ENCODE data around the gene ARHGDIG. TPM values are rescaled to one million over a fixed set of nuclear protein-coding genes. Genes with fewer than 3 reads are reported as not detected.

ARHGDIG gene
- total RNA-seq, 2 donors from 2014 or later: 1.8 to 20.0 TPM

DNA sequence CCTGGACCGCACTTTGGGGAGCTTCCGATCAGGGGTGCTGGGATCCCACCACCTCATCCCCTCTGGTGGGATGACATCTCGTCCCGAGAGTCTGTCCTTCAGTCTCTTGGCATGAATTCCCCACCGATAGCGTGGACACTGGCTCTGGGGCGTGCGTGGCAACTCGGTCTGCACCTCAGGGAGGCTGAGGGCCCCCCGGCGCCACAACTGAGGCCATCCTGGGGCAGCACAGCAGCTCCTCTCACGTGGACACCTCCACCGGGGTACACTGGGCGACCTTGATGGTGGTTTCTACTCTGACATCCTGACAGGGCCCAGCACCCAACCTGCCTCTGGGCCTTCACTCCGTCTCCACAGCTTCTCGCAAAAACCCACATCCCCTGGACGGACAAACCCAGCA lies 11.1 kb downstream of the ARHGDIG start:
- Histone ChIP-seq H3K27me3 (no peaks in the 10 kb centered on the region), H3K4me3 (no peak overlapping the region), H3K27ac (no peak overlapping the region), H3K9ac (ENCODE audit: low read depth in 2 of 2, low read length in 2 of 2) (no peak overlapping the region), H3K9me3 (no peaks in the 10 kb centered on the region), H3K4me1 (no peaks in the 10 kb centered on the region), H3K36me3 (no peaks in the 10 kb centered on the region)
- TF ChIP-seq CTCF (IDR thresholded peaks at IDR 0.05): no peak
- DNase-seq: no peak
- intact Hi-C loops (cut with DNase I): no loop called here

- intact Hi-C loops (cut with DNase I): no loop called here
- TF ChIP-seq CTCF (IDR thresholded peaks at IDR 0.05): no peak
- no peak overlapping the region for H3K27ac ChIP-seq
Observed at GRCh38 chr16:293043-293775, 12.8 kb downstream of the ARHGDIG start.

GRCh38 chr16:296276-296675 lies 15.9 kb downstream of the ARHGDIG start:
- no peaks in the 10 kb centered on the region for H3K36me3 ChIP-seq
- no peak overlapping the region for H3K9ac ChIP-seq (ENCODE audit: low read depth in 2 of 2, low read length in 2 of 2)
- H3K4me3 ChIP-seq: no peak overlapping the region
- H3K4me1 ChIP-seq: no peaks in the 10 kb centered on the region
- TF ChIP-seq CTCF (IDR thresholded peaks at IDR 0.05): no peak
- H3K27me3 ChIP-seq: no peaks in the 10 kb centered on the region
- H3K9me3 ChIP-seq: no peaks in the 10 kb centered on the region
- no peak overlapping the region for H3K27ac ChIP-seq
- intact Hi-C loops (cut with DNase I): no loop called here
- no peak for DNase-seq

More at GRCh38 chr16:293043-293775, 12.8 kb downstream of the ARHGDIG start:
- Histone ChIP-seq H3K27me3 (no peaks in the 10 kb centered on the region), H3K9me3 (no peaks in the 10 kb centered on the region), H3K4me3 (no peak overlapping the region), H3K36me3 (no peaks in the 10 kb centered on the region), H3K4me1 (no peaks in the 10 kb centered on the region), H3K9ac (ENCODE audit: low read depth in 2 of 2, low read length in 2 of 2) (no peak overlapping the region)
- DNase-seq: no peak

DNA sequence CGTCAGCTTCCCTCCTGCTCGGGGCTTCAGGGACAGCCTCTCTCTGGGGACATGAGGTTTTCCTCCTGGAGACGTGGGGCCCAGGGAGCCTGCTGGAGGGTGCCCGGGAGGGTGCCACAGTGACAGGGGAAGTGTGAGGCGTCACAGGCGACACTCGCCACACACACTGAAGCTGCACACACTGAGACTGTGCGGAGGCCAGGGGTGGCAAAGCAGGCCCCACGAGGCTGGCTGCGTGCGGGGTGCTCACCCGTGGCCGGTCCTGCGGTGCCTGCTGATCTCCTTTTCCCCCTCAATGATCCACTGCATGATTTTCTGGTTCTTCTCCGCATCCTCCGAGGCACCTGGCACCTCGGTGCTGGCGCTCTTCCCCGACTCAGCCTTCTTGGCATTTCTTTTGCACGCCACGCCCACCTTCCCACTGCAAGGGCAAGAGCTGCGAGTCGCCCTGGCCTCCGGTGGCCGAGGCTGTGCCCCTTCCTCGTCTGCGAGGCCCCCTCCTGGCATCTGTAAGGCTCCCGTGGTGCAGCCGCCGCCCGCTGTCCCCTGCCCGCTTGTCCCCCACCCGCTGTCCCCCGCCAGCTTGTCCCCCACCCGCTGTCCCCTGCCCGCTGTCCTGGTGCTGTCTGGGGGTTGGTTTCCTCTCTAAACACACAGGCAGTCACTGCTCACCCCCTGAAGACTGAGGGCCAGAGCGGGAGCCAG lies 16.6 kb downstream of the ARHGDIG start:
- H3K27ac ChIP-seq: no peak overlapping the region
- H3K4me1 ChIP-seq: no peaks in the 10 kb centered on the region
- TF ChIP-seq CTCF (IDR thresholded peaks at IDR 0.05): no peak
- no peaks in the 10 kb centered on the region for H3K9me3 ChIP-seq
- H3K4me3 ChIP-seq: no peak overlapping the region
- no peak overlapping the region for H3K9ac ChIP-seq (ENCODE audit: low read depth in 2 of 2, low read length in 2 of 2)
- no peaks in the 10 kb centered on the region for H3K27me3 ChIP-seq
- no peak for DNase-seq
- intact Hi-C loops (cut with DNase I): no loop called here
- no peaks in the 10 kb centered on the region for H3K36me3 ChIP-seq

GRCh38 chr16:297832-298231 lies 17.4 kb downstream of the ARHGDIG start:
- Histone ChIP-seq H3K4me1 (no peaks in the 10 kb centered on the region), H3K4me3 (no peak overlapping the region), H3K27ac (no peak overlapping the region), H3K27me3 (no peaks in the 10 kb centered on the region), H3K9ac (ENCODE audit: low read depth in 2 of 2, low read length in 2 of 2) (no peak overlapping the region), H3K9me3 (no peaks in the 10 kb centered on the region), H3K36me3 (no peaks in the 10 kb centered on the region)
- intact Hi-C loops (cut with DNase I): no loop called here
- no peak for DNase-seq
- no peak for TF ChIP-seq CTCF (IDR thresholded peaks at IDR 0.05)

Data from colonic mucosa (tissue), 4 donors.